ENCODE measurements around the gene TWF1. TPM values are rescaled to one million over a fixed set of nuclear protein-coding genes. Genes with fewer than 3 reads are reported as not detected.

TWF1 gene
- total RNA-seq, 1 experiment from 2014 or later = 107 TPM

- BruUV-seq (replicated peaks) = no TSS peak
- TF ChIP-seq CTCF (conservative IDR thresholded peaks at IDR 0.05; ENCODE audit: low read depth, low read length) = no peak
- no peak for TF ChIP-seq EZH2 (IDR thresholded peaks at IDR 0.05; ENCODE audit: borderline replicate concordance, low read depth, low read length, poor library complexity, severe bottlenecking)
- H3K27ac ChIP-seq (ENCODE audit: low read depth, low read length, poor library complexity, severe bottlenecking) = peak overlapping the region; percentile 90
- ChIA-PET POLR2A (ENCODE audit: low non-redundant PET) (interaction anchor here (0.6 kb wide), 1 partner anchor 26 kb away, joined by 9 read pairs; no protein-coding TSS in a partner anchor), CTCF (no interaction called here)
- H3K27me3 ChIP-seq (replicated peaks; ENCODE audit: insufficient read depth, low read depth, low read length, poor library complexity) = no peaks in the 10 kb centered on the region
- peaks cover 15% of the 10 kb centered on the region for H3K4me1 ChIP-seq (ENCODE audit: insufficient read depth, low read length, poor library complexity, severe bottlenecking)
- H3K36me3 ChIP-seq (ENCODE audit: insufficient read depth, low read length, poor library complexity, severe bottlenecking) = no peaks in the 10 kb centered on the region
- peak overlapping the region; percentile 72 for H3K4me3 ChIP-seq (ENCODE audit: low read depth, low read length, poor library complexity, severe bottlenecking)
- no peak for DNase-seq (ENCODE audit: low spot score)
- intact Hi-C loops (cut with micrococcal nuclease; ENCODE audit: unreplicated experiment) = no loop called here
- no peaks in the 10 kb centered on the region for H3K9me3 ChIP-seq (ENCODE audit: low read depth, low read length, poor library complexity, severe bottlenecking)
Observed at GRCh38 chr12:43835264-43835655, 29.1 kb upstream of the TWF1 start.

GRCh38 chr12:43832463-43833168, 26.5 kb upstream of the TWF1 start:
- no peak for TF ChIP-seq CTCF (conservative IDR thresholded peaks at IDR 0.05; ENCODE audit: low read depth, low read length)
- no peak for TF ChIP-seq EZH2 (IDR thresholded peaks at IDR 0.05; ENCODE audit: borderline replicate concordance, low read depth, low read length, poor library complexity, severe bottlenecking)
- H3K27ac ChIP-seq (ENCODE audit: low read depth, low read length, poor library complexity, severe bottlenecking) = no peak overlapping the region
- H3K27me3 ChIP-seq (replicated peaks; ENCODE audit: insufficient read depth, low read depth, low read length, poor library complexity) = no peaks in the 10 kb centered on the region
- H3K4me3 ChIP-seq (ENCODE audit: low read depth, low read length, poor library complexity, severe bottlenecking) = no peak overlapping the region
- no peak for DNase-seq (ENCODE audit: low spot score)
- H3K36me3 ChIP-seq (ENCODE audit: insufficient read depth, low read length, poor library complexity, severe bottlenecking) = no peaks in the 10 kb centered on the region
- BruUV-seq (replicated peaks) = no TSS peak
- intact Hi-C loops (cut with micrococcal nuclease; ENCODE audit: unreplicated experiment) = no loop called here
- CTCF ChIA-PET = no interaction called here
- H3K4me1 ChIP-seq (ENCODE audit: insufficient read depth, low read length, poor library complexity, severe bottlenecking) = no peaks in the 10 kb centered on the region
- POLR2A ChIA-PET (ENCODE audit: low non-redundant PET) = no interaction called here
- no peaks in the 10 kb centered on the region for H3K9me3 ChIP-seq (ENCODE audit: low read depth, low read length, poor library complexity, severe bottlenecking)

GRCh38 chr12:43827093-43827492, 21.0 kb upstream of the TWF1 start:
- Histone ChIP-seq H3K9me3 (ENCODE audit: low read depth, low read length, poor library complexity, severe bottlenecking) (no peaks in the 10 kb centered on the region), H3K27ac (ENCODE audit: low read depth, low read length, poor library complexity, severe bottlenecking) (no peak overlapping the region), H3K4me1 (ENCODE audit: insufficient read depth, low read length, poor library complexity, severe bottlenecking) (no peaks in the 10 kb centered on the region), H3K4me3 (ENCODE audit: low read depth, low read length, poor library complexity, severe bottlenecking) (no peak overlapping the region), H3K27me3 (replicated peaks; ENCODE audit: insufficient read depth, low read depth, low read length, poor library complexity) (no peaks in the 10 kb centered on the region), H3K36me3 (ENCODE audit: insufficient read depth, low read length, poor library complexity, severe bottlenecking) (no peaks in the 10 kb centered on the region)
- no peak for DNase-seq (ENCODE audit: low spot score)
- CTCF ChIA-PET = no interaction called here
- intact Hi-C loops (cut with micrococcal nuclease; ENCODE audit: unreplicated experiment) = no loop called here
- TF ChIP-seq CTCF (conservative IDR thresholded peaks at IDR 0.05; ENCODE audit: low read depth, low read length) (no peak), EZH2 (IDR thresholded peaks at IDR 0.05; ENCODE audit: borderline replicate concordance, low read depth, low read length, poor library complexity, severe bottlenecking) (no peak)
- POLR2A ChIA-PET (ENCODE audit: low non-redundant PET) = no interaction called here
- BruUV-seq (replicated peaks) = no TSS peak
